ENCODE data around the gene P2RX7.

The P2RX7 gene

GRCh38 chr12:121123488-121123887 lies 9.2 kb upstream of the P2RX7 start:
- Histone ChIP-seq H3K9me3 (no peaks in the 10 kb centered on the region), H3K4me1 (ENCODE audit: control insufficient read depth in 1 of 2, insufficient read depth in 1 of 2, low read depth in 1 of 2, low read length in 1 of 2) (peaks cover 0 to 3% of the 10 kb centered on the region in 2 experiments), H3K27ac (no peak overlapping the region), H3K36me3 (no peaks in the 10 kb centered on the region), H3K27me3 (no peaks in the 10 kb centered on the region), H3K4me3 (ENCODE audit: low read depth in 1 of 2, low read length in 1 of 2) (no peak overlapping the region)
- no peak for TF ChIP-seq CTCF (IDR thresholded peaks at IDR 0.05)

GRCh38 chr12:121124402-121125109 lies 8.1 kb upstream of the P2RX7 start:
- no peak overlapping the region for H3K27ac ChIP-seq
- H3K4me3 ChIP-seq (ENCODE audit: low read depth in 1 of 2, low read length in 1 of 2), result no peak overlapping the region
- no peaks in the 10 kb centered on the region for H3K27me3 ChIP-seq
- peaks cover 8 to 14% of the 10 kb centered on the region in 2 experiments for H3K4me1 ChIP-seq (ENCODE audit: control insufficient read depth in 1 of 2, insufficient read depth in 1 of 2, low read depth in 1 of 2, low read length in 1 of 2)
- no peaks in the 10 kb centered on the region for H3K9me3 ChIP-seq
- no peaks in the 10 kb centered on the region for H3K36me3 ChIP-seq
- TF ChIP-seq CTCF (IDR thresholded peaks at IDR 0.05), result no peak

- H3K36me3 ChIP-seq, result no peaks in the 10 kb centered on the region
Measured at GRCh38 chr12:121127501-121127900, 5.2 kb upstream of the P2RX7 start.

GRCh38 chr12:121128908-121129810 lies 3.5 kb upstream of the P2RX7 start:
- Histone ChIP-seq H3K36me3 (no peaks in the 10 kb centered on the region), H3K27me3 (peaks cover 15% of the 10 kb centered on the region), H3K27ac (no peak overlapping the region), H3K4me1 (ENCODE audit: control insufficient read depth in 1 of 2, insufficient read depth in 1 of 2, low read depth in 1 of 2, low read length in 1 of 2) (peaks cover 17 to 29% of the 10 kb centered on the region in 2 experiments), H3K4me3 (ENCODE audit: low read depth in 1 of 2, low read length in 1 of 2) (peak overlapping the region in 1 of 2 experiments; percentile 22), H3K9me3 (no peaks in the 10 kb centered on the region)
- no peak for TF ChIP-seq CTCF (IDR thresholded peaks at IDR 0.05)

More at GRCh38 chr12:121127501-121127900, 5.2 kb upstream of the P2RX7 start:
- no peak overlapping the region for H3K27ac ChIP-seq
- no peak for TF ChIP-seq CTCF (IDR thresholded peaks at IDR 0.05)
- H3K4me1 ChIP-seq (ENCODE audit: control insufficient read depth in 1 of 2, insufficient read depth in 1 of 2, low read depth in 1 of 2, low read length in 1 of 2), result peaks cover 10 to 16% of the 10 kb centered on the region in 2 experiments
- no peaks in the 10 kb centered on the region for H3K9me3 ChIP-seq
- H3K4me3 ChIP-seq (ENCODE audit: low read depth in 1 of 2, low read length in 1 of 2), result no peak overlapping the region
- H3K27me3 ChIP-seq, result peaks cover 7% of the 10 kb centered on the region

GRCh38 chr12:121129811-121130147 lies 2.9 kb upstream of the P2RX7 start:
- Histone ChIP-seq H3K27ac (no peak overlapping the region), H3K27me3 (peaks cover 15% of the 10 kb centered on the region), H3K36me3 (no peaks in the 10 kb centered on the region), H3K4me3 (ENCODE audit: low read depth in 1 of 2, low read length in 1 of 2) (no peak overlapping the region), H3K9me3 (no peaks in the 10 kb centered on the region), H3K4me1 (ENCODE audit: control insufficient read depth in 1 of 2, insufficient read depth in 1 of 2, low read depth in 1 of 2, low read length in 1 of 2) (peaks cover 17 to 29% of the 10 kb centered on the region in 2 experiments)
- no peak for TF ChIP-seq CTCF (IDR thresholded peaks at IDR 0.05)
